Amniotic epithelial cell (primary cell): Measurements from ENCODE around the gene SLAIN1.
A peak's percentile ranks its signal among the peaks of the same experiment; 100 is the strongest.

Source experiments
- DNase-seq: peaks from one replicate; pipeline ENCODE4 v3.0.0-alpha.2; 2010; ENCODE audit warnings: low read depth

SLAIN1 gene

GRCh38 chr13:77751513-77752456 is 54.3 kb downstream of the SLAIN1 start:
- peak; percentile 34 for DNase-seq

DNA sequence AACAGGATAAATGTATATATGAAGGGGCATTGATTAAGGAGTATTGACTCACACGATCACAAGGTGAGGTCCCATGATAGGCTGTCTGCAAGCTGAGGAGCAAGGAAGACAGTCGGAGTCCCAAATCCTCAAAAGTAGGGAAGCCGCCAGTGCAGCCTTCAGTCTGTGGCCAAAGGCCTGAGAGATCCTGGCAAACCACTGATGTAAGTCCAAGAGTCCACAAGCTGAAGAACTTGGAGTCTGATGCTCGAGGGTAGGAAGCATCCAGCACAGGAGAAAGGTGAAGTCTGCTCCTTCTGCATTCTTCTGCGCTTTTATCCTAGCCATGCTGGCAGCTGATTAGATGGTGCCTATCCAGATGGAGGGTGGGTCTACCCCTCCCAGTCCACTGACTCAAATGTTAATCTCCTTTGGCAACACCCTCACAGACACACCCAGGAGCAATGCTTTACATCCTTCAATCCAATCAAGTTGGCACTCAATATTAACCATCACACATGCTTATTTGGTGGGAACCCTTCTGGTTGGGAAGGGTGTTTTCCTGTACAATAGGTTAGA is 55.1 kb downstream of the SLAIN1 start:
- DNase-seq: no peak

DNA sequence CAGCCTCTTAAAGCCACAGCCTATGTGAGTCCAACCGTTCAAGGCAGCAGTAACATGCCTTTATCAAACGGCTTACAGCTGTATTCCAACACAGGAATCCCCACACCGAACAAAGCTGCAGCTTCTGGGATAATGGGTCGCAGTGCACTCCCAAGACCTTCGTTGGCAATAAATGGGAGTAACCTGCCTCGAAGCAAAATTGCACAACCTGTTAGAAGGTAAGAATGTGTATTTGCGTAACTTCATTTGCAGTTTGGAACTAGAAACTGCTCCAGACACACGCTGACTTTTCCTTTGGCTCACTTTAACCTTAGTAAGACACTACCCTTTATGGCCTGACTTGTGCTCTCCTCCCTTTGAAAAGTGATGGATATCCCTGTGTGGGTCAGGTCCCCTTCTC is 63.4 kb downstream of the SLAIN1 start:
- no peak for DNase-seq

- DNase-seq: no peak
Observed at GRCh38 chr13:77767413-77767812, 69.9 kb downstream of the SLAIN1 start.

- no peak for DNase-seq
Observed at GRCh38 chr13:77774181-77774580, 76.7 kb downstream of the SLAIN1 start.

DNA sequence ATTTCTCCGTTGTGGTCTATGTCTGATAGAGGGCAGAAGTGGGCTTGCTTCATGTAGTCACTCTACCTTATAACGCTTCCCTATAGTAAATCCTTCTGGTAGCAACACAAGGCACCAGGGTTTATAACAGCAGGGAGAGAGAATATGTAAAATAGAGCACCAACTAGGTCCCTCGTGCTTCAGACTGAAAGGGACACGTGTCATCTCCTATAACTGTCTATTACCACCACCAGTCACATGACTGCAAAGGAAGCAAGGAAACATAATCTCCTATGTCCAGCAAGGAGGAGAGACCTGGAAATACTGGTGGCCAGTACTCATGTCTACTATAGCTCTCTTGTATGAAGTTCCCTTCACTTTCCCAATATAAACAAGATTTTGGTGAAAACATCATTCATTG is 79.2 kb downstream of the SLAIN1 start:
- DNase-seq: no peak

DNA sequence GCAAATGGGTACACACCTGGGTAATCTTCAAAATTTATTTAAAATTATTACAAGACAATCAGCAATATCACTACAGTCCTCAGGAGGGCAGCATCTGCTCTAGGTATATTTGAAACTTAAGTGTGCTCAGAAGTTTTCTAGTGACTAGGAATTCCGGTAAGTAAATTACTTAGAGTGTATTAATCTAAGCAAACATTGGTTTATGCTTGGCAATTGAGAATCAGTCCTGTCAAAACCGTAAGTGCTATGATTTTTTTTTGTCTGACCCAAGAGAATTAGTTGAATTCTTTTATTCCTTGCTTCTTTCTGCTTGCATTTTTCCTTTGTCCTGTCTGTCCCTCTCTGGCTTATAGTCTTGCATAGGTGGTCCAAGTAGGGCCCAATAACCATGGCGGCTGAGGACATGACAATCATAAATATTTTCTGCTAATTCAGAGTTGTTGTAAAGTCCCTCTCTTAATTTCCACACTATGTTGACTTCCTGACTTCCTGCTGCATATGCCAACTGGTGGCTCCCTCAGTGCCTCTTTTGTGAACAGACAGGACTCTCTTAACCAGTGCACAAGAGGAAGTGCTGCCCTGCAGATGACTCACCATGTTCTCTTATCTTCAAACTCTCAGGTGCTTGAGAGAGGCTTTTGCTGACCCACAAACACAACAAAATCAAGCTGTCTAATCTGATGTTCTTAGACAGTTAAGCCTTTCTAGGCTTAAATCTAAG is 82.2 kb downstream of the SLAIN1 start:
- peak; percentile 50 for DNase-seq

GRCh38 chr13:77781808-77782207 is 84.3 kb downstream of the SLAIN1 start:
- no peak for DNase-seq

DNA sequence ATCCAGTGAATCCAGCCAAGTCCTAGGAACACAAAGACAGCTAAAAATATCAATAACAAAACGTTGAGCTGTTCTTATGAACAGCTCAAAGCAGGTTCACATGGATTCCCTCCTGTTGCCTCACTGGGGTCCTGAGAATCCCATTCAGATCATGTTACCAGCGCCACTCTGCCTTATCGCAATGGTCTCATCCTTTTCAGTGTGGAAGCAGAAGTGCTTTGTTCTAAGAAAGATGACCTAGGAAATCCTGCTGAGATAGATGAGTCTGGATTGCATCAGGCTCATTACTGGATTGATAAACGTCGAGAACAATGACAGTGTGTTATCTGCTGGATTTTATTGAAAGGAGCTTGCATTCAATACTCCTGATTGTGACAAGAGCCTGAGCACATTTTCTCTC is 87.0 kb downstream of the SLAIN1 start:
- DNase-seq: no peak

- no peak for DNase-seq
Observed at GRCh38 chr13:77786695-77787287, 89.3 kb downstream of the SLAIN1 start.

DNA sequence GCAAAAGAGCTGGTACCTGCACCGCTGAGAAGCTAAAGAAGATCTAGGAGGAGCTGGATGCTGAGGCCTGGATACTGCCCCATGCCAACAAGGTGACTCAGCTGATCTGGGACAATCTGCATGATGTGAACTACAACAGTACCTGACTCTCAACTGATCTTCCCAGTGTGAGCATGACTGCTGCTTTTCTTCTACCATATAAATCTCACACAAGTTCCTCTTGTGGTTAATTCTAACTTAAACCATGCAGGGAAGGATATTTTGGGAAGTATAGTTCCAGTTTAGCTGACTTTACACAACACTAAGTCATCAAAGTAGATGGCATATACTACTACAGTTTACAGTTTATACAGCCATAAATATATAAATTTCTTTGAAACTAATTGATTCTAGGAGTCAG is 91.9 kb downstream of the SLAIN1 start:
- no peak for DNase-seq

DNA sequence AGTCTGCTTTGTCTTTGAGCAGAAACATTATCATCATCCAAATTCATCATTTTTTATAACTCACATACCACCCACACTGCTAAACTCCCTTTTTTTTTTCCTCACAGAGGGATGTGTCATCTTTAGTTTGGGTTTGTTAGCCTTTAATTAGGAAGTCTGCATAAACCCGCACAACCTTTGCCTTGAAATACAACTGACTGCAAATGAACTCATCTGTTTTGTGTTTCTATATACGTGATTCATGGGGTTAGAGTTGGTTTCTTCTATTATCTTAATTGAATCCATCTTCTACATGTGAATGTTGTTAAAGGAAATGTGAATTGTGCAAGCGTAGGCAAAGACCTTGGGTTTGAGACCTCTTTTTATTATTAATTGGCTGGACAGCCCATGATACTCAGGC is 102.7 kb downstream of the SLAIN1 start:
- DNase-seq: no peak

DNA sequence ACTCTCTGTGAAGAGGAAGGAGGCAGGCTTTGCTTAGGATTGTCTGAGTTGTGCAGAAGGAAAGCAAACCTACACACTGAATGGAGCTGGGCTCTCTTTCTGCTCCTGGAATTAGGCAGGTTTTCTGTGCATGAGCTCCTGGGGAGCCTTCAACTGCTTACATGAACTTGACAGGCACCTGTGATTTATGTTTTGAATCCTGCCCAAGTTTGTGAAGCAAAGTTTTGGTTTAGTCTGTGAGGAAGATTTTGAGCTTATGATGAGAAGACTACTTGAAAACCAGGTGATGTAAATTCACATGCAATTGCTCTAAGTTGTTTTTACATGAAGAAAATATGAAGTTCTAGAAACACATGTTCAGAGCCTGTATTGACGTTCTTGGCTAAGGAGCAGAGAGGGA is 109.0 kb downstream of the SLAIN1 start:
- no peak for DNase-seq

DNA sequence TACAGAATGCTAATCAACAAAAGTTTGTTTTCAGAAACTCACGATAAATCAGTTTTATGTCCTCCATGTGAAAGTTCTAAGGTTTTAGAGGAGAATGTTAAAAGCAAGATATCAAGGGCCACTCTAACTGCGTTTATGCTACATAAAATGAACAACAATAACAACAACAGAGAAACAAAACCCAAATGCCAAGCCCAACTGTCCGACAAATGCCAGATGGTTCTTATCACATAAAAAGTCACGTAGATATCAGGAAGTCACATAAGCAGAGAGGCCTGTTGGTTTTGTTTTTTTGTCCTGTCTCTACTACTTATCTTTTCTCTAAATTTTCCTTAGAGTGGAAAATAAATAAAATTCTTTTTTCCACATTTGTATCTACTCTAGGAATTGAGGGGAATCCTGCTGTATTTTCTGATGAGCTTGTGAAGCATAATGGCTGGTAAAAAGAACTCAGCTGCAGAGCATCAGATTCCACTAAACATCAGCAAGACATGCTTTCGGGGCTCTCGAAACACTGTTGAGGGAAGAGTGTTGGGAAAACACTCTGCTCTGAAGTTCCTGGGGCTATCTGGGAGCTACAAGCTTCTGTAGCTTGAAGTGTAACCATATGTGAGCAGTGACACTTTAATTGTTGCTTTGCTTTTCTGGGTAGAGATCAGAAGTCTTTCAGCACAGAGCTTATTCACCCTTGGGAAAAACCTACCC is 110.1 kb downstream of the SLAIN1 start:
- no peak for DNase-seq

DNA sequence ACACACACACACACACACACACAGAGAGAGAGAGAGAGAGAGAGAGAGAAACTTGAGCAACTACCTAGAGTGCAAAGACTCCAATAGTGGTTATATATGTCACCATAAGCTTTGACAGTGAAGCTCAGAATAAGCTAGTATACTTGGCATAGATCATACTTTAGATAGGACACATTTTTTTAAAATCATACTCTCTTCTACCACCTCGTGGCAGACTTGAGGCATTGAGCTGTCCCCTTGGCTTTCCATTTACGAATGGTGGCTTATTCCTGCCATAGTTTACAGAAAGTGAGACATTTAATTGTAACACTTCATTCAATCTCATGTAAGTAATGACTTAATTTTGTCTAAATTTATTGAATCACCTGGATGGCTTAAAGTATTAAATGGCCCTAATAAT is 112.9 kb downstream of the SLAIN1 start:
- DNase-seq: no peak

- no peak for DNase-seq
Observed at GRCh38 chr13:77810878-77811277, 113.4 kb downstream of the SLAIN1 start.

GRCh38 chr13:77811381-77811780 is 113.9 kb downstream of the SLAIN1 start:
- no peak for DNase-seq

- DNase-seq: no peak
Observed at GRCh38 chr13:77811981-77812380, 114.5 kb downstream of the SLAIN1 start.
